ENCODE data around the gene CSNK2B.
"Not testable (repeated sequence)": the region's sequence is repeated elsewhere in the genome, so short reads cannot be mapped to it uniquely, and the experiment has no call there.

CSNK2B gene

DNA sequence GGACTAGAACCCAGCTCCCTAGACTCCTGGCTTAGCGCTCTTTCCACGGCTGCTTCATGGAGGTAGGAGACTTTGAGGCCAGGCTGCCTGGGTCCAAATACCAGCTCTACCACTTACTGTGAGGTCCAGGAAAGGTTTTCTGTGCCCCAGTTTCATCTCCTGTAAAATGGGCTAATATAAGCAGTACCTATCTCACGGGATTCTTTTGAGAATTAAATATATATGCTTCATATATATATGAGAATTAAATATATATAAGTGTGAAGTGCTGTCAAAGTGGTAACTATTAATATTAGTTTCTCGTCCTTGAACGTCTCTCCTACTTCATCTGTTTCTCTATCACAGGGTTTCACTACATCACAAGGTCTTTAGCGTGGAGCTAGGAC, 25.2 kb downstream of the CSNK2B start:
- no peak for DNase-seq

DNA sequence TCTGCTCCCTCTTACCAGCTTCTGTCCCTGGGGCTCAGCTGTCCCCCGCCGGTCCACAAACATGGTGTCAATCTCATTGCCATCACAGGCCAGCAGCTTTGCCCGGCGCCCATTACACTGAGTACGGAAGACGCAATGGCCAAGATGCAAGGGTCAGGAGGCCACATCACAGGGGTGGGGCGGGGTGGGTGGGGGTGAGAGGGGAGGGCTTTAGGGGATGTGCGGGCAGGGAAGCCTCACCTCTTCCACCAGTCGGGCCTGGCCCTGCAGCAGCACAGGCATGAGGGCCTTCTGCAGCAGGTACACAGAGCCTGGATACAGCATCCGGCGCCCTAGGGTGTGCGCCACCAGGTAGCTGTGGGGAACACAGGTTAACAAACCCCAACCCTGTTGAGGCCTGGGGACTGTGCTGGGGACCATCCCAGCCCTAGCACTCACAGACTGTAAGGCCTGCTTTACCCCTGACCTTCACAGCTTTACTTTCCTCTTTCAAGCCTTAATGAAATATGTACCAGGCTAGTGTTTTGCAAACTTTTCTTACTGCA, 25.8 kb downstream of the CSNK2B start:
- no peak for DNase-seq

DNA sequence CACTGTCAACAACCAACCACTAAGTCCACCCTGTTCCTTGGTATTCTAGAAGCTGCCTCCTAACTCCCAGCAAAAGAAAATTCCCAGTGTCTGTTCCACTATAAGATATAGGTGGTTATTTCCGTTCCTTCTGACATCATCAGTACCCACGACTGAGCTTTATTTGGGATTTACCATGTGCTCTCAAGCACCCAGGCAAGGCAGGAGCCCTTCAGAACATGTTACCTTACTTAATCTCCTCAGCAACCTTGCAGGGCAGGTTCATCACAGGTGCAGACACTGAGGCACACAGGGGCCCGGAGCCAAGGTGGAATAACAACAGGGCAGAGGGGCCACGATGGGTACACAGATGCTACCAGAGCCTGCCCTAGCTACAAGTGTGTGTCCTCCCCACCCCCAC, 26.5 kb downstream of the CSNK2B start:
- DNase-seq, result no peak

DNA sequence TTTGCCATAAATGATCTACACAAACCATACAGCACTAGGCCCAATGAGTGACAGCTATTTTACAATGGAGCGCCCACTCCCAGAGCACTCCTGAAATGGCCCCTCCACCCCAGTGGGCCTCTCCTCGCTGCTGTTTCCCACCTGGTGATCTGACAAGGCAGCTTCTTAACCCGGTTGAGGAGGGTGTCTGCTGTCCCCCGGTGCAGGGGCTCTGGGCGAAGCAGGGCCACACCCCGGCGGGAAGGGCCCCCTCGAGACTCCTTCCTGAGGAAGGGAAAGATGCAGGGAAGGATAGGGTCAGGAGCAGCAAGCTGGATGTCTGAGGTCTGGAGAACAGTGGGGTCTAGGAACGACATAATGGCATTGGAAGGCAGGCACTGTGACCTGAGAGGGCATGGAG, 27.0 kb downstream of the CSNK2B start:
- no peak for DNase-seq

GRCh38 chr6:31693535-31693934, 27.7 kb downstream of the CSNK2B start:
- DNase-seq, result no peak

- no peak for DNase-seq
These were observed 31.7 kb downstream of the CSNK2B start for GRCh38 chr6:31697555-31697954.

GRCh38 chr6:31700740-31701401, 35.0 kb downstream of the CSNK2B start:
- DNase-seq, result no peak

GRCh38 chr6:31701666-31702404, 36.0 kb downstream of the CSNK2B start:
- DNase-seq, result no peak

DNA sequence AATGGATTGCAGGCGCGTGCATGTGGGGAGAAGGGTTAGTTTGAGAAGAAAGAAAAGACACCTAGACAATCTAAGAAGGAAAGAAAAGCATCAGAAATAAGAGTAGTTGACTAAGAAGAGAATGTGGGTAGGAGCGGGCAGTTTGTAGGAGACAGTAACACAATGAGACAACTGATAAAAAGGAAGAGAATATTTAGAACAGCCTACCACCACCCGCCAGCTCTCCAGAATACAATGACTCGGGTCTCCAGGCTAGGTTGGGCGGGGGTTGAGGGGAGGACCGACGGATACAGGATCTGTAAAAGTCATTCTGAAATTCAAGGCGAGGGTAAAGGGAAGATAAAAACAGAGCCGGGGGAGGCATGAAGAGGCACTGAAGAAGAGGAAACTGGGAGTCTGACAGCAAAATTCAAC, 36.5 kb downstream of the CSNK2B start:
- DNase-seq, result no peak

DNA sequence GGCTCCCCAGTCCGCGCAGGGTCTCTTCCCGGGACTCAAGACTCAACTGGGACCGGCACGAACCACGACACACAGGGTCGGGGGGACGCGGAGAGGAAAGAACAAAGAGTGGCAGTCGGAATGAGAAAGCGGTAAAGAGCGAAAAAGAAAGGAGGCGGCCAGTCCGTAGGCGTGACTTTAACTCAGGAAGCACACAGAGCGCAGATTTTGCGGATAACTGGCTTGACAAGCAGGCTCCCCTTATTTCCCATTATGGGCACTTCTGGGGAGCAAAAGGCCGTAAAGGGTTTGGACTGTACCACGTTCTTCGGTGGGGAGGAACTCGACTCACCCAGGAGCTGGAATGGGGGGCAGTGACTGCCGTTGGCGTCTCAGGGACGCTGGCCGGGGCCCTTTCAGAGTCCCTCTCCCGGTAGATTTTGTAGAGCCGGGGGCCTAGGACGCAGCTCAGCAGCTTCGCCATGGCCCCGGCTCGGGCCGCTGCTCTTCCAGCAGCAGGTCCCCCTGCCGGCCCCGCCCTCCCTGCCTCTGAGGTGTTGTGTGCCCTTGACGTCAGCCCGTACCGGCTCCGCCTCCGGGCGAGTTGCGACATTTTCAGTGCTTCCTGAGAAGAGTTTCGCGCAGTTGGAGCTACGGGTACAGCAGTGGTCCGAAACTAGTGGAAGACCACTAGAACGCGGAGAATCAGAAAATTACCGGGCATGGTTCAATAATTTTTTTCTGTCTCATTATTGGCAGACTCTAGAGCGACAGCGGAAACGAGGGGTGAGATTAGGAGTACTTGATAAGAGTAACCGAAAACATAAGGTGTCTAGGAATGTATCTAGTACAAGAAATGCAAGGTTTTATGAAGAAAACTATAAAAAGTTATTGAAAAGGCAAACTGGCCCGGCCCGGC, 37.2 kb downstream of the CSNK2B start, which contains the start of gene ABHD16A:
ABHD16A (minus strand) TSS at position 506 of the 898 bp plus-strand sequence; CDS start at position 463, 43 bp downstream.
- DNase-seq, result peak; percentile 98

DNA sequence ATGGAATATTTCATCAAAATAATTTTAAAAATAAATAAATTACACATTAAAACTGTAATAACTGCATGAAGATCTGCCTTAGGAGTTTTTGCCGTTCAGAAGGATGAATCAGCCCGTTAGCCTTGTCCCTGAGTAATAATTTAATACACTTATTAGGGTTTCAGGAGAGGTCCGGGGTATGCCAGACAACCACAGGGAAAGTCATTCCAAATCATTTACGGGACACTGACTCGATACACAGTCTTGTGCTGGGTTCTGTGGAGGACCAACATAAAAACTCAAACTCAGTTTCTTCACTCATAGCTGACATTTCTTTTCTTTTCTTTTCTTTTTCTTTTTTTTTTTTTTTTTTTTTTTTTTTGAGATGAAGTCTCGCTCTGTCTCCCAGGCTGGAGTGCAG, 40.1 kb downstream of the CSNK2B start:
- no peak for DNase-seq

DNA sequence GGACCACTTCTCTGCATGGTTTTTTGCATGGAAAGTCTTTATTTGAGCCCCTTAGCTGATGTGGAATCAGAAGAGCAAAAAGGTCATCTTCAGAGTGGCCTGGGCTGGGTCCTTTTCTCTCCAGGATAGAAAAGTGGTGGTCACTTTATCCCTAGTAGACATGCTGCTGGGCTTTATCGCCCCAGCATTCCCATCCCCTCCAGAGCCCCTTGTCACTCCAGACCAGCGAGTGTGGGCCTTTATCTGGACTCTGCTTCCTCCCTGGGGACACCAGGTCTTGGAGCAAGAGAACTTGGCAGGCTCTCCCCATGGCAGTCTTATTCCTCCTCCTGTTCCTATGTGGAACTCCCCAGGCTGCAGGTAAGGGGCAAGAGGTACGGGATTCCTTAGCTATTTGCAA, 40.7 kb downstream of the CSNK2B start, which contains the start of gene LY6G6F:
LY6G6F (plus strand) TSS at position 268 of the 400 bp plus-strand sequence; CDS start at position 309, 41 bp downstream.
- DNase-seq, result no peak

DNA sequence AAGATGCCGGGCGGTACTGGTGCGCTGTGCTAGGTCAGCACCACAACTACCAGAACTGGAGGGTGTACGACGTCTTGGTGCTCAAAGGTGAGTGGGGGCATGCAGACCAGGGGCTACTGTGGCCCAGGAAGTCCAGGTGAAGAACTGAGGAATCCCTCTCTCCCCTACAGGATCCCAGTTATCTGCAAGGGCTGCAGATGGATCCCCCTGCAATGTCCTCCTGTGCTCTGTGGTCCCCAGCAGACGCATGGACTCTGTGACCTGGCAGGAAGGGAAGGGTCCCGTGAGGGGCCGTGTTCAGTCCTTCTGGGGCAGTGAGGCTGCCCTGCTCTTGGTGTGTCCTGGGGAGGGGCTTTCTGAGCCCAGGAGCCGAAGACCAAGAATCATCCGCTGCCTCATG, 41.8 kb downstream of the CSNK2B start:
- no peak for DNase-seq

DNA sequence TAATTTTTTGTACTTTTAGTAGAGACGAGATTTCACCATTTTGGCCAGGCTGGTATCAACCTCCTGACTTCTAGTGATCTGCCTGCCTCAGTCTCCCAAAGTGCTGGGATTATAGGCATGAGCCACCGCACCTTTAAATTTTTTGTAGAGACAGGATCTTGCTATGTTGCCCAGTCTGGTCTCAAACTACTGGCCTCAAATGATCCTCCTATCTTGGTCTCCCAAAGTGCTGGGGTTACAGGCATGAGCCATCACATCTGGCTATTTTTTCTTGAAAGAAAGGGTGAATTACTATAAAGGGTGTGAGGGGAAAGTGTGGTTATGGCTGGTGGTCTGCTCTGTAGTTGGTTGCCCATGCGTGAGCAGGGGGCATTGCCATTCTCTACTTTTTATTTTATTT, 42.3 kb downstream of the CSNK2B start:
- no peak for DNase-seq

- not testable (repeated sequence) for DNase-seq
These were observed 43.3 kb downstream of the CSNK2B start for GRCh38 chr6:31709157-31709556.

DNA sequence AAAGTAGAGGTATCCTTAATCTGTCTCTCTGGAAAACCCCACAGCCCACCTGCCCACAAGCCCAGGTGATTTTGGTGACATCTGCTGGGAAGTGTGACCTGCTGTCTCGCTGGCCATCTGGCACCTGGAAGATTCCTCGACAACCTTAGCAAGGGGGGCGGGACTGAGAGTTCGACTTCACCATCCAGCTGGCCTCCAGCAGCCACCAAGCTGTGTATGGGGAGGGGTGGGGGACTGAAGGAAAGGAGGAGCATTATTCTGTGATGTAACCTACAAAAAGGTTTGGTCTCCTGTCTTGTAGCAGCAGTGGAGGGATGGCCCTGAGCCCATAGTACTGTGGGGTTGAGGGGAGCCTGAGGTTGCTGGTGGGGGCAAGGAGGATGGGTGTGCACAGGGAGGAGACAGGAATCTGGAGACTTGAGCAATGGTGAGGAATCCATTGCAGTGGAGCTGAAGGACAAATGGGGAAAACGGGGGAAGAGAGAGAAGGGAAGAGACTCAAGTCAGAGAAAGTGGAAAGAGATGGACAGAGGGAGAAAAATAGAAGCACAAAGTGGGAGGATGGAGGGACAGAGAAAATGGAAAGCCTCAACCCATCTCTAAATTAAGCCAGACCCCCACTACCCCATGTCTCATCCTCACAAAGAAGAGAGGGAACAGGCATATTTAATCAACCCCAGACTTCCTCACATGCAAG, 44.8 kb downstream of the CSNK2B start:
- DNase-seq, result no peak

DNA sequence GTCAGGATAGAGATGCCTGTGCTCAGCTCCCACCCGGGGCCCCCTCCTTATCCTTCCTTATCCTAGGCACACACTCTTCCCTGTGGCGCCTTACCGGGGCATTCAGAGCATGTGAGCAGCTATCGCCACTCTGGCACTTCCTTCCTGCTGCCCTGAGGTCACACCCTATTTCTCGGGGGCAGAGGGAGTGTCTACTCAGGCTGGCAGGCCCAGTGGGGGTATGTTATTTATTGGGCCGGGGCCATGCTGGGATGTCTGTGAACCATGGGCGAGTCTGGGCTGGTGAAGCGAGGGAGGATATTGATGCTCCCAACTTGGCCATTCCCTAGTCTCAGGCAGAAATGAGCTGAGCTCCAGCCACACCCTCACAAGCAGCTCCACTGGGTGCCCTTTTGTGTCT, 45.4 kb downstream of the CSNK2B start:
- DNase-seq, result no peak

GRCh38 chr6:31712296-31712695, 46.4 kb downstream of the CSNK2B start:
- DNase-seq, result no peak

DNA sequence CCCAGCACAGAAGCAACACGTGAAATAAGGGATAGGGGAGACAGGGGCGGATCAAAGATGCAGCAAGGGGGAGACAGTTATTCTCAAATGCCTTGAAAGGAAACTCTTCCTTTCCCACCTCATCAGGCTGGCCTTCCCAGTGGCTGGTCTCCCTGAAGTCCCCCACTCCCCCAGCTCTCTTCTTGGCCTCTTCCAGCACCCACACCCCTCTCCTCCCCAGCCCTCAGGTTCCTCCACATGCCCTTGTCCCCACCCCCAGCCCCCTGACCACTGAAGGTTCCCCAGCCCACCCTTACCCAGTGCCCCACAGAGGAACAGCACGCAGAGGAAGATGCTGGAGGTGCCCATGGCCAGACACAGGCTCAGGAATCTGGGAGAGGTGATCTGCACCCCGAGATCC, 47.6 kb downstream of the CSNK2B start:
- DNase-seq, result no peak

- no peak for DNase-seq
These were observed 48.3 kb downstream of the CSNK2B start for GRCh38 chr6:31713991-31714684.

GRCh38 chr6:31715022-31715958, 49.4 kb downstream of the CSNK2B start, which contains the start of gene LY6G6D:
LY6G6D (plus strand) TSS chr6:31715348; CDS start chr6:31715356, 8 bp downstream.
- DNase-seq, result no peak

All from activated CD4-positive, alpha-beta T cell treated with anti-CD3 and anti-CD28 coated beads for 4 hours (primary cell).